GM12875 (cell line): ENCODE data around the gene TRIM5.

Source experiments
- H3K4me3 ChIP-seq: one replicate; pipeline ENCODE4 v1.5.1; 2011; ENCODE audit warnings: low read depth, low read length, control low read depth
- CTCF ChIP-seq: IDR thresholded peaks from 2 replicates; pipeline ENCODE4 v1.5.1; 2011; ENCODE audit warnings: low read depth, mild to moderate bottlenecking, control low read depth, inconsistent platforms, low read length, moderate library complexity, borderline replicate concordance; ENCODE audit not compliant: insufficient read depth

The TRIM5 gene

GRCh38 chr11:5695580-5695979 lies 10.7 kb upstream of the TRIM5 start:
- TF ChIP-seq CTCF: no peak
- no peak overlapping the region for H3K4me3 ChIP-seq

GRCh38 chr11:5694642-5695041 lies 9.8 kb upstream of the TRIM5 start:
- no peak overlapping the region for H3K4me3 ChIP-seq
- no peak for TF ChIP-seq CTCF

GRCh38 chr11:5691964-5692361 lies 7.1 kb upstream of the TRIM5 start:
- TF ChIP-seq CTCF: no peak
- peak overlapping the region; percentile 74 for H3K4me3 ChIP-seq

- peak overlapping the region; percentile 74 for H3K4me3 ChIP-seq
Measured at GRCh38 chr11:5691238-5691963, 6.5 kb upstream of the TRIM5 start.

- H3K4me3 ChIP-seq: peak overlapping the region; percentile 74
- TF ChIP-seq CTCF: no peak
Measured at GRCh38 chr11:5690736-5691135, 5.9 kb upstream of the TRIM5 start.

GRCh38 chr11:5690216-5690615 lies 5.3 kb upstream of the TRIM5 start:
- peak overlapping the region; percentile 74 for H3K4me3 ChIP-seq
- no peak for TF ChIP-seq CTCF

GRCh38 chr11:5689551-5689983 lies 4.7 kb upstream of the TRIM5 start, which contains the start of gene TRIM22:
TSS of gene TRIM22 (plus strand) at chr11:5689790. CDS start at chr11:5696233, 6,443 bp downstream.
- no peak for TF ChIP-seq CTCF
- peak within 1 kb of the TSS; percentile 74 for H3K4me3 ChIP-seq
